GM10847 (cell line): ENCODE data around the gene SDSL.

Experiments used
- POLR2A ChIP-seq: IDR thresholded peaks from 2 replicates; pipeline ENCODE4 v1.6.1; 2011; ENCODE audit not compliant: insufficient read length; ENCODE audit errors: extremely low read depth

SDSL gene

GRCh38 chr12:113403435-113404415 is 18.5 kb upstream of the SDSL start, which contains the start of gene SDS:
Gene SDS (minus strand): TSS chr12:113403887. CDS start chr12:113399708, 4,179 bp downstream.
- no peak for TF ChIP-seq POLR2A

DNA sequence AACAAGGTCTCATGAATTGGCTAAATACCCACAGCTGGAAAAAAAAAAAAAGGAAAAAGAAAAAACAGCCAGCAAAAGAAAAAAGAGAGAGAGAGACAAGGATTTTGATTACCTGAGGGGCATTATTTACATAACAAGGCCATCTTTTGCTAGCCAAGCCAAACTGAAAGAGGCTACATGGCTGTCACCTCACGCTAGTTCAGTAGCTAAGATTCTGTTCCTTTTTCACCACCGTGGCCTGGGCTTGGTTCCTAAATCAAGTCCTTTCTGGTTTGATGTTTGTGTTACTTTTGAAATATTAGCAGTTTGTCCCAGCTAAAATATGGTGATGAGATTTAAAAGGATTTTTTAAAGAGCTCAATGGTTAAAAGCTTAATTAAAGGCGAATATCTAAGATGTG is 16.5 kb upstream of the SDSL start:
- TF ChIP-seq POLR2A, result no peak

- no peak for TF ChIP-seq POLR2A
These were observed 14.1 kb upstream of the SDSL start for GRCh38 chr12:113407931-113408600.

- TF ChIP-seq POLR2A, result no peak
These were observed 13.4 kb upstream of the SDSL start for GRCh38 chr12:113408756-113409298.

DNA sequence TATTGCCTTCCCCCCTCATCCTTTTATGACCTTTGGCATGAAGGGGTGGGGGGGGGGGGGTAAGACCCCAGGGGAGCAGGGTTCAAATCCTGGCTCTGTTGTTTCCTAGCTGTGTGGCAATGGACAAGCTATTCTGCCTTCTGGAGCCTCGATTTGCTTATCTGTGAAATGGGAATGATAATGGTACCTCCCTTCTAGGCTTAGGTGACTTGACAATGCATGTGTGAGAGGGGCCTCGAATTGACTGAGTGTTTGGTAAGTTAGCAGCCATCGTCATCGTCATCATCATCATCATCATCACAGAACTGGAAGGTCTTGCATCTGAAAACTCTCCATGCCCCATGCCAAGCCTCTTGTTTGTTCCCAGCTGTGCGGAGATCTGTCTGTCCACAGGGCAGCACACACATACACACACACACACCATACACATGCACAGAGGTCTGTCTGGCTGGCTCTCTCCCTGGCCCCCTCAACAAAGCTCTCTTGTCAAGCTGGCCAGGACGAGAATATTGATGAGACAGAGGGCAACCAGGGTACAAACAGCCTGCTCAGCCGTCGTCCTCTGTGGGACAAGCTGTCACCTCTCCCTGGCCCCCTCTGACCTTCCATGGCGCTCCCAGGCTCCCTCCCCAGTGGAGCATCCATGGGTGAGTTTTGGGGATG is 12.6 kb upstream of the SDSL start:
- TF ChIP-seq POLR2A, result no peak

DNA sequence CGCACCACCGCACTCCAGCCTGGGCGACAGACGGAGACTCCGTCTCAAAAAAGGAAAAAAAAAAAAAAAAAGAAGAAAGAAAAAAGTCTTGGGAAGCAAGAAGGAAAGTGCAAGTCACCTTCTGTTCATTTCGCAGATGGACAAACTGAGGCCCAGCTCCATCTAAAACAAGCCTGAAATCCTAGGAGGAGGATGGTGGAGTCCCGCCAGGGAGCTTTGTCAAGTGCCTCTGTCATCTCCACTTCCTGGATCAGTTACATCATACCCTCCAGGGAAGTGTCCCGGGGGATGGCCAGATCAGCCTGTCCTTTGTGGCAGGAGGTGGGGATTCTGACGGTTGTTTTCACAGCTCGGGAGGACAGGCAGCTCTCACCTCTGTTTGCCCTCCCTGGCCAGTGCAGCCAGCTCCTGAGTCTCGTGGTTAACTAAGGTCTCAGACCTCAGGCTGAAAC is 8.7 kb upstream of the SDSL start:
- TF ChIP-seq POLR2A, result no peak

- TF ChIP-seq POLR2A, result no peak
These were observed 7.6 kb upstream of the SDSL start for GRCh38 chr12:113414519-113415038.

DNA sequence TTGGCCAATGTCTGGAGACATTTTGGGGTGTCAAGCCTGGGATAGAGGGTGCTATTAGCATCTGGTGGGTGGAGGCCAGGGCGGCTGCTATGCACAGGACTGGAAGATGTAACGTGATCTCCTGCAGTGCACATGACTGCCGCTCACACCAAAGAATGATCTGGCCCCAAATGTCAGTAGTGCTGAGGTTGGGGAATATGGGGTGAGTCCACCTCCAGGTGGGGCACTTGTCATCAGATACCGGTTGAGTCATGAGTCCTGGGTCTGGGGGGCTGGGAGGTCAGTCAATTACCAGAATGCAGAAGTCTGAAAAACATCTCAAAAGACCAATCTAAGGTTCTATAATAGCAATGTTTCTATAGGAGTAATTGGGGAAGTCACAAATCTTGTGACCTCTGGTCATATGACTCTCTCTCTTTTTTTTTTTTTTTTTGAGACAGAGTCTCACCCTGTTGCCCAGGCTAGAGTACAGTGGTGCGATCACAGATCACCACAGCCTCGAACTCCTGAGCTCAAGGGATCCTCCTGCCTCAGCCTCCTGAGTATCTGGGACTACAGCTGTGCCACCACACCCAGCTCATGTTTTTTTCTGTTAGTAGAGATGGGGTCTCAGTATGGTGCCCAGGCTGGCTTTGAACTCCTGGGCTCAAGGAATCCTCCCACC is 6.0 kb upstream of the SDSL start:
- no peak for TF ChIP-seq POLR2A

DNA sequence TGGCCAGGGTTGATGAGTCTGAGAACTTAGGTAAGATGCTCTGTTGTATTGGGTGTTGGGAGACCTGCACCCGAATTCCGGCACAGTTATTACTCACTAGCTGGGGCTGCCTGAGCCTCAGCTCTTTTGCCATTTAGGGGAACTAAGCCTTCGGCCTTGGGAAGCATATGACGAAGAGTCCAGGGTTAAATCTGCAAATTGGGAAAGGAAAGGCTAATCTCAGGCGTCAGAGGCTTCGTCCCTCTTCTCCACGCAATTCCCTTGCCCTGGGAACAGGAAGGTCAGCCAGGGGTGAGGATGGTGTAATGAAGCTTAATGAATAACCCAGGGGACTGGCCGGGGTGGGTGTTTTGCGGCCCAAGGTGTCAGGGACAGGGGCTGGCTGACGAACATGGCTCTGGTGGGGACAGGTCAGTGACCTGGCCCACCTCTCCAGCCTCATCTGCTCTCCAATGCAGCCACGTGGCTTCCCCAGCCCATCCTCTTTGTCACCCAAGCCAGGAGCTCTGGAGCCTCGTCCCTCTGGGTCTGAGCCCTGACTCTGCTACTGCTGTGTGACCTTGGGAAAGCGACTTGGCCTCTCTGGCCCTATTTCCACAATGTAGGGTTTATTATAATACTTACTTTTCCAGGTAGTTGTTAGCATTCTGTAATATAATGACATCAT is 3.8 kb upstream of the SDSL start:
- TF ChIP-seq POLR2A, result no peak

- TF ChIP-seq POLR2A, result no peak
These were observed 1.1 kb upstream of the SDSL start for GRCh38 chr12:113420996-113421595.

GRCh38 chr12:113422886-113423669 is 898 bp downstream of the SDSL start:
- TF ChIP-seq POLR2A, result no peak

DNA sequence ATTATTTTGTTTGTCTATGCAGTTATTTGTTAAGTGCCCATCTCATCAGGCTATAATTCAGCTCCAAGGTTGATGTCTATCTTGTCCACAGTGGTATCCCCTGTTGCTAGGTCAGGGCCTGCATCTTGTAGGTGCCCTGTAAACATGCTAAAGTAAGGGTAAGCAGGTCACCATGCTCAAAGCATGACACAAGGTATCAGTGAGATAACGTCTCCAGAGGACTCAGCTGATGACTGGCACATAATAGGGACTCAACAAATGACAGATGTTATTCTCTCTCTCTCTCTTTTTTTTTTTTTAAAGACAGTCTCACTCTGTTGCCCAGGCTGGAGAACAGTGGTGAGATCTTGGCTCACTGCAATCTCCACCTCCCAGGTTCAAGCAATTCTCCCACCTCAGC is 2.3 kb downstream of the SDSL start:
- TF ChIP-seq POLR2A, result no peak
